OCI-LY3 (cell line): ENCODE measurements around the gene FBXO36.

Experiments used
- H2AFZ ChIP-seq: fragments of 200-600, 300-600 bp; shearing (Covaris generic); 2 replicates; pipeline ENCODE4 v1.6.0; 2014; ENCODE audit warnings: antibody characterized with exemption, low read depth, low read length
- H3K27ac ChIP-seq: fragments of 200-600, 300-600 bp; sonication (generic); 2 replicates; pipeline ENCODE4 v1.5.1; 2014; ENCODE audit warnings: mild to moderate bottlenecking, low read length, moderate library complexity, mixed read lengths
- H3K27me3 ChIP-seq: fragments of 200-600, 300-600 bp; sonication (generic); 2 replicates; pipeline ENCODE4 v1.6.1; 2014; ENCODE audit warnings: low read depth, low read length, mixed read lengths
- H3K36me3 ChIP-seq: fragments of 200-600, 300-600 bp; sonication (generic); replicated peaks from 2 replicates; pipeline ENCODE3; 2014; ENCODE audit warnings: low read depth, low read length, mixed read lengths
- H3K4me1 ChIP-seq: fragments of 300-600, 200-600 bp; sonication (generic); 2 replicates; pipeline ENCODE4 v1.6.1; 2014; ENCODE audit warnings: low read length, mixed read lengths
- H3K4me2 ChIP-seq: fragments of 200-600, 300-600 bp; sonication (generic); 2 replicates; pipeline ENCODE4 v1.6.1; 2014; ENCODE audit warnings: low read length, mixed read lengths
- H3K4me3 ChIP-seq: fragments of 300-600, 200-600 bp; sonication (generic); 2 replicates; pipeline ENCODE4 v1.5.1; 2014; ENCODE audit warnings: antibody characterized with exemption, mild to moderate bottlenecking, low read length, moderate library complexity
- H3K79me2 ChIP-seq: fragments of 300-600, 200-600 bp; shearing (Covaris generic); 2 replicates; pipeline ENCODE4 v1.6.1; 2014; ENCODE audit warnings: mild to moderate bottlenecking, low read length, mixed read lengths
- H3K9ac ChIP-seq: fragments of 300-600, 200-600 bp; shearing (Covaris generic); 2 replicates; pipeline ENCODE4 v1.6.0; 2014; ENCODE audit warnings: mild to moderate bottlenecking, low read length, moderate library complexity
- H3K9me3 ChIP-seq: fragments of 200-600, 300-600 bp; shearing (Covaris generic); 2 replicates; pipeline ENCODE4 v1.6.1; 2014; ENCODE audit warnings: low read length, mixed read lengths; ENCODE audit not compliant: insufficient read depth
- H4K20me1 ChIP-seq: fragments of 200-600, 300-600 bp; sonication (generic); 2 replicates; pipeline ENCODE4 v1.6.1; 2016; ENCODE audit warnings: low read length, mixed read lengths; ENCODE audit not compliant: insufficient read depth
- CTCF ChIP-seq: fragments of 200-600, 300-600 bp; sonication (generic); IDR thresholded peaks from 2 replicates; pipeline ENCODE4 v1.5.1; 2014; ENCODE audit warnings: antibody characterized with exemption, low read length, low read depth
- EZH2phosphoT487 ChIP-seq: fragments of 200-600 bp; shearing (Covaris generic); IDR thresholded peaks from 2 replicates; pipeline ENCODE4 v1.6.1; 2018; ENCODE audit warnings: antibody characterized with exemption, mixed run types, low read depth

Gene FBXO36

GRCh38 chr2:229903037-229903436 is 19.3 kb upstream of the FBXO36 start:
- H3K9me3 ChIP-seq, result no peaks in the 10 kb centered on the region
- no peak overlapping the region for H2AFZ ChIP-seq
- H3K27ac ChIP-seq, result no peak overlapping the region
- peaks cover 41% of the 10 kb centered on the region for H3K79me2 ChIP-seq
- peaks cover 30% of the 10 kb centered on the region for H4K20me1 ChIP-seq
- H3K27me3 ChIP-seq, result no peaks in the 10 kb centered on the region
- H3K9ac ChIP-seq, result no peak overlapping the region
- no peaks in the 10 kb centered on the region for H3K4me1 ChIP-seq
- no peak overlapping the region for H3K4me2 ChIP-seq
- H3K4me3 ChIP-seq, result no peak overlapping the region
- TF ChIP-seq EZH2phosphoT487 (no peak), CTCF (no peak)
- peaks cover 16% of the 10 kb centered on the region for H3K36me3 ChIP-seq

- H3K4me2 ChIP-seq, result no peak overlapping the region
- peaks cover 6% of the 10 kb centered on the region for H3K4me1 ChIP-seq
- H3K4me3 ChIP-seq, result no peak overlapping the region
- H3K36me3 ChIP-seq, result peaks cover 10% of the 10 kb centered on the region
- TF ChIP-seq EZH2phosphoT487 (no peak), CTCF (no peak)
- H3K27me3 ChIP-seq, result no peaks in the 10 kb centered on the region
- no peaks in the 10 kb centered on the region for H3K9me3 ChIP-seq
- no peak overlapping the region for H2AFZ ChIP-seq
- peaks cover 38% of the 10 kb centered on the region for H3K79me2 ChIP-seq
- H3K9ac ChIP-seq, result no peak overlapping the region
- peaks cover 29% of the 10 kb centered on the region for H4K20me1 ChIP-seq
- no peak overlapping the region for H3K27ac ChIP-seq
Observed at GRCh38 chr2:229905601-229906000, 16.7 kb upstream of the FBXO36 start.

GRCh38 chr2:229909090-229909489 is 13.2 kb upstream of the FBXO36 start:
- Histone ChIP-seq H3K4me3 (no peak overlapping the region), H3K9me3 (no peaks in the 10 kb centered on the region), H3K4me2 (no peak overlapping the region), H3K27me3 (no peaks in the 10 kb centered on the region), H3K27ac (no peak overlapping the region), H3K4me1 (peaks cover 15% of the 10 kb centered on the region), H2AFZ (no peak overlapping the region), H3K36me3 (peaks cover 7% of the 10 kb centered on the region), H3K9ac (no peak overlapping the region), H4K20me1 (peaks cover 47% of the 10 kb centered on the region), H3K79me2 (peaks cover 60% of the 10 kb centered on the region)
- TF ChIP-seq EZH2phosphoT487 (no peak), CTCF (no peak)

GRCh38 chr2:229910147-229910831 is 12.0 kb upstream of the FBXO36 start:
- H3K4me3 ChIP-seq, result no peak overlapping the region
- H3K9me3 ChIP-seq, result no peaks in the 10 kb centered on the region
- H2AFZ ChIP-seq, result no peak overlapping the region
- peaks cover 49% of the 10 kb centered on the region for H4K20me1 ChIP-seq
- peaks cover 7% of the 10 kb centered on the region for H3K36me3 ChIP-seq
- no peaks in the 10 kb centered on the region for H3K27me3 ChIP-seq
- peaks cover 15% of the 10 kb centered on the region for H3K4me1 ChIP-seq
- H3K9ac ChIP-seq, result no peak overlapping the region
- H3K79me2 ChIP-seq, result peaks cover 65% of the 10 kb centered on the region
- H3K27ac ChIP-seq, result no peak overlapping the region
- TF ChIP-seq CTCF, result no peak
- TF ChIP-seq EZH2phosphoT487, result no peak
- no peak overlapping the region for H3K4me2 ChIP-seq
